Pancreas (tissue), 10 donors: Measurements from ENCODE around the gene GYPA. TPM values are rescaled to one million over a fixed set of nuclear protein-coding genes. Genes with fewer than 3 reads are reported as not detected.
"Not testable (repeated sequence)": the region's sequence is repeated elsewhere in the genome, so short reads cannot be mapped to it uniquely, and the experiment has no call there.

ENCODE experiments used
- ATAC-seq, 4 donors: fragments of 200-7000 bp; cut with Tn5 transposase; one replicate each; pipeline versions ENCODE4 v1.8.0 to v1.9.1; 2020; ENCODE audit warnings: mild to moderate bottlenecking in 4 of 4, moderate library complexity in 4 of 4
- DNase-seq, 6 donors: peaks; one replicate each; pipeline ENCODE4 v3.0.0-alpha.2; 2020
- FAIRE-seq: peaks from 2 replicates; lab custom pipeline; 2012; peaks lifted over from hg19 to GRCh38; lab: Jason Lieb, UNC
- H3K27ac ChIP-seq, 4 donors: fragments of 200-600 bp; sonication (generic); 1 replicate in 3 of 4; 2 replicates in 1 of 4; pipeline versions ENCODE4 v1.5.0 to v1.8.0; 2020
- H3K27me3 ChIP-seq, 4 donors: fragments of 200-600 bp; one replicate each; pipeline ENCODE4 v1.8.0; 2021
- H3K36me3 ChIP-seq, 3 donors: fragments of 200-600 bp; sonication (generic) in 1 of 3; one replicate each; pipeline versions ENCODE4 v1.5.0 to v1.8.0; 2020 to 2021
- H3K4me1 ChIP-seq, 3 donors: fragments of 200-600 bp; one replicate each; pipeline ENCODE4 v1.8.0; 2021
- H3K4me3 ChIP-seq, 4 donors: fragments of 200-600 bp; sonication (generic) in 2 of 4; one replicate each; pipeline versions ENCODE4 v1.5.0 to v1.8.0; 2020 to 2021
- H3K9me3 ChIP-seq, 4 donors: fragments of 200-600 bp; one replicate each; pipeline ENCODE4 v1.8.0; 2021
- WGBS, 2 donors: extraction: QIAGEN DNeasy Blood & Tissue Kit; methylation state at CpG; one replicate each; pipeline ENCODE4 v1.1.7; 2013; 5-methylcytosine and 5-hydroxymethylcytosine counted together
- intact Hi-C, 3 donors: fragments of 100-400 bp; cut with DNase I; formaldehyde crosslinking; loops; one replicate each; pipeline versions ENCODE4 v1.11.1 to v1.14.2; 2022
- polyA plus RNA-seq, 2 donors: library from polyadenylated mRNA; stranded (reverse); fragments of 200-250 nt; gene quantifications; one replicate each; pipeline ENCODE4 v1.2.3, GENCODE V29; 2013
- total RNA-seq, 6 donors: library from RNA; stranded (reverse); fragmentation: NEBNext Ultra II Directional in 4 of 6; extraction: Animal tissue kit (Norgen Biotek cat#: 25700) in 4 of 6; gene quantifications; one replicate each; pipeline versions ENCODE4 v1.2.1 to v1.2.4, GENCODE V29; 2021 to 2023
- TF ChIP-seq, protein P1 (sequence below), 4 donors: fragments of 200-600 bp; sonication (generic) in 3 of 4; IDR thresholded peaks; one replicate each; pipeline versions ENCODE4 v1.5.0 to v1.8.0; 2021; ENCODE audit warnings: antibody characterized with exemption in 4 of 4
- donor health status: healthy with polysubstance abuse.
- donor health status: DM: no; HTN: no; CAD: no; lungs with moderate emphysema.
- donor health status: DM: no; HTN: no; CAD: no.
- donor health status: control.
- donor health status: control.
- donor health status: Bipolar disorder and iron deficiency.
- donor health status: DM: yes; HTN: yes; CAD: no.
- donor health status: DM: no; HTN: no; CAD: no.
- donor health status: DM: no; HTN: no; CAD: no.
- donor health status: DM: yes; HTN: yes; CAD: no.

The GYPA gene
- total RNA-seq (not detected), polyA plus RNA-seq (not detected)

DNA sequence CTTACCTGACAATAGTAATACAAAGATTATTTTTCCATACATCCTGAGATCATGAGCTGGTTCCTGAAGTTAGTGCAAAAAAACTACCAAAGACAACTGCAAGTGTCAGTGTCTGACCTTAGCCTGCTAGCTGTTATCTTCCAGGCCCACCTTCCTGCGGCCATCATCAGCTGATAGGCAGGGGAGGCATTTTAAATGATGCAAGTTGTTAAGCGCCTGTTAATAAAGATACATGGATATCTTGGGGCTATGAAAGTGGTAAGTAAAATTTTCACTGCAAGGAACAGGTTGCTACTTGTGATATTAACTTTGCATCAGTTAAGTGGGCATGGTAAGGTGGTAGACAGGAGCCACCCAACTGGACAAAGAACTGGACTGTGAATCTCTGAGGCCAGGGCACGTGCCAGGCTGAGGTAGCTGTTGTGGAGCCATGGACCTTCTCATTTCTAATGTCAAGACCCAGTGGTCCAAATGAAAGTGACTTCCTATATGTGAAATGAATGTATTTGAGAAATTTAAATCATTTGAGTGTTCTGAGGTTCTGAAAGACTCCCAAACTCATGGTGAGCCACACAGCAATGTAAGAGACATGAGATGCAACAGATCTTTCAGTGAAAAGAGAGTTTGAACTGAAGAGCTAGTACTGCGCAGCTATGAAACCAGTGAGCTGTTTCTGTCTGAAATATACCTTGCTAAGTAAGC is at the start of gene GYPA:
Gene GYPA, minus strand, starts transcription at position 125 of the 702 bp plus-strand sequence. Its CDS starts 83 bp downstream, at position 42.
- FAIRE-seq, H3K4me1 ChIP-seq, H3K27me3 ChIP-seq, DNase-seq, ATAC-seq, H3K27ac ChIP-seq, H3K9me3 ChIP-seq, intact Hi-C loops, H3K36me3 ChIP-seq, H3K4me3 ChIP-seq: not testable (repeated sequence)
- WGBS, 2 donors: 71 to 78% methylated on average over 4 of the region's 4 CpGs

GRCh38 chr4:144190009-144190408 is 49.5 kb upstream of the GYPA start:
- Histone ChIP-seq H3K4me1 (no peaks in the 10 kb centered on the region), H3K27me3 (no peaks in the 10 kb centered on the region), H3K4me3 (no peak overlapping the region), H3K36me3 (no peaks in the 10 kb centered on the region), H3K9me3 (no peaks in the 10 kb centered on the region), H3K27ac (no peak overlapping the region)
- 15 to 19% methylated on average over 2 of the region's 2 CpGs for WGBS, 2 donors
- TF ChIP-seq, protein P1, sequence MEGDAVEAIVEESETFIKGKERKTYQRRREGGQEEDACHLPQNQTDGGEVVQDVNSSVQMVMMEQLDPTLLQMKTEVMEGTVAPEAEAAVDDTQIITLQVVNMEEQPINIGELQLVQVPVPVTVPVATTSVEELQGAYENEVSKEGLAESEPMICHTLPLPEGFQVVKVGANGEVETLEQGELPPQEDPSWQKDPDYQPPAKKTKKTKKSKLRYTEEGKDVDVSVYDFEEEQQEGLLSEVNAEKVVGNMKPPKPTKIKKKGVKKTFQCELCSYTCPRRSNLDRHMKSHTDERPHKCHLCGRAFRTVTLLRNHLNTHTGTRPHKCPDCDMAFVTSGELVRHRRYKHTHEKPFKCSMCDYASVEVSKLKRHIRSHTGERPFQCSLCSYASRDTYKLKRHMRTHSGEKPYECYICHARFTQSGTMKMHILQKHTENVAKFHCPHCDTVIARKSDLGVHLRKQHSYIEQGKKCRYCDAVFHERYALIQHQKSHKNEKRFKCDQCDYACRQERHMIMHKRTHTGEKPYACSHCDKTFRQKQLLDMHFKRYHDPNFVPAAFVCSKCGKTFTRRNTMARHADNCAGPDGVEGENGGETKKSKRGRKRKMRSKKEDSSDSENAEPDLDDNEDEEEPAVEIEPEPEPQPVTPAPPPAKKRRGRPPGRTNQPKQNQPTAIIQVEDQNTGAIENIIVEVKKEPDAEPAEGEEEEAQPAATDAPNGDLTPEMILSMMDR (IDR thresholded peaks at IDR 0.05): no peak
- no peak for ATAC-seq
- FAIRE-seq: no peak
- no peak for DNase-seq
- intact Hi-C loops: no loop called here

GRCh38 chr4:144189121-144189520 is 48.6 kb upstream of the GYPA start:
- DNase-seq (no peak), FAIRE-seq (no peak), ATAC-seq (no peak)
- Histone ChIP-seq H3K36me3 (no peaks in the 10 kb centered on the region), H3K27ac (no peak overlapping the region), H3K27me3 (no peaks in the 10 kb centered on the region), H3K4me3 (no peak overlapping the region), H3K4me1 (no peaks in the 10 kb centered on the region), H3K9me3 (no peaks in the 10 kb centered on the region)
- TF ChIP-seq, protein P1 (IDR thresholded peaks at IDR 0.05): no peak
- intact Hi-C loops: no loop called here
- 14 to 26% methylated on average over 3 of the region's 3 CpGs for WGBS, 2 donors

DNA sequence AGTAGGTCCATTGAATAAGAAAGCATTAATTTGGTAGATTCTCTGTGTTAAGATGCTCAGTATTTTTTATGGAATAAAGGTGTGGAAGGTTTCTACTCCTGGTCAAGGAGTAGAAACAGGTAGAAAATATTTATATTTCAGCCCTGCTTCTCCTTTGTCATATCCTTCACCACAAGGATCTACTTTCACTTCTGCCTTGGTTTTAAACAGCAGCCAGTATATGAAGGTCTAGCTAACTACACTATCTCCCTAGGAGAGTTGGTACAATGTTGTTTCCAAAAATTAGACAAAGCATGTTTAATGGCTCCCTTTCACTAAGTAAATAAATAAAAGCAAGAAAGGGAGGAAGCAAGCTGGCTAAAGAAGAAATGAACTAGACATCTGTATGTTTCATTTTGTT is 44.6 kb upstream of the GYPA start:
- ATAC-seq (no peak), FAIRE-seq (no peak), DNase-seq (no peak)
- Histone ChIP-seq H3K27ac (no peak overlapping the region), H3K4me3 (no peak overlapping the region), H3K9me3 (no peaks in the 10 kb centered on the region), H3K4me1 (no peaks in the 10 kb centered on the region), H3K27me3 (no peaks in the 10 kb centered on the region), H3K36me3 (no peaks in the 10 kb centered on the region)
- intact Hi-C loops: no loop called here
- TF ChIP-seq, protein P1 (IDR thresholded peaks at IDR 0.05): no peak

GRCh38 chr4:144183165-144183564 is 42.6 kb upstream of the GYPA start:
- Histone ChIP-seq H3K27me3 (no peaks in the 10 kb centered on the region), H3K27ac (no peak overlapping the region), H3K36me3 (no peaks in the 10 kb centered on the region), H3K4me1 (no peaks in the 10 kb centered on the region), H3K9me3 (no peaks in the 10 kb centered on the region), H3K4me3 (no peak overlapping the region)
- WGBS, 2 donors: 52% methylated on average over 2 of the region's 2 CpGs
- TF ChIP-seq, protein P1 (IDR thresholded peaks at IDR 0.05): no peak
- no peak for ATAC-seq
- intact Hi-C loops: no loop called here
- FAIRE-seq: no peak
- no peak for DNase-seq
